SK-N-SH (cell line): ENCODE measurements around the gene IPO8. TPM values are rescaled to one million over a fixed set of nuclear protein-coding genes. Genes with fewer than 3 reads are reported as not detected.

Experiments used
- CTCF ChIA-PET: fragments of 300-600, 350-600 bp; formaldehyde crosslinking; extraction: SDS; loops from one replicate; lab custom pipeline; 2021; lab: Yijun Ruan, JAX
- POLR2A ChIA-PET: fragments of 350-600 bp; sonication (Branson Sonifier 250); formaldehyde crosslinking; extraction: SDS; loops from one replicate; lab custom pipeline; 2020; ENCODE audit warnings: antibody characterized with exemption, inconsistent platforms; lab: Yijun Ruan, JAX
- DNase-seq: peaks from one replicate; pipeline ENCODE4 v3.0.0; 2012
- H2AFZ ChIP-seq: fragments of 200-600 bp; sonication (generic); 2 replicates; pipeline ENCODE4 v1.8.1; 2016; ENCODE audit warnings: antibody characterized with exemption, mild to moderate bottlenecking, low read depth
- H3F3A ChIP-seq: fragments of 200-600 bp; sonication (generic); replicated peaks from 2 replicates; pipeline ENCODE3; 2016; ENCODE audit warnings: antibody characterized with exemption, mild to moderate bottlenecking; ENCODE audit not compliant: insufficient read depth
- H3K27ac ChIP-seq, 2 experiments: fragments of 200-500 bp in 1 of 2; fragments of 200-600 bp in 1 of 2; sonication (Bioruptor generic) in 1 of 2; sonication (generic), shearing (Covaris generic) in 1 of 2; 2 replicates each; pipeline versions ENCODE4 v1.5.1 to v1.6.1; 2014 to 2016; ENCODE audit warnings: low read depth in 2 of 2, inconsistent platforms in 1 of 2, low read length in 1 of 2, mild to moderate bottlenecking in 1 of 2, mixed read lengths in 1 of 2
- H3K27me3 ChIP-seq: fragments of 200-600 bp; sonication (generic), shearing (Covaris generic); 2 replicates; pipeline ENCODE4 v1.6.1; 2016; ENCODE audit warnings: mixed run types; ENCODE audit not compliant: insufficient read depth
- H3K36me3 ChIP-seq, 2 experiments: fragments of 200-500 bp in 1 of 2; fragments of 200-600 bp in 1 of 2; sonication (Bioruptor generic) in 1 of 2; sonication (generic) in 1 of 2; replicated peaks in 1 of 2; 2 replicates each; pipeline versions ENCODE3 to v1.5.1; 2014 to 2016; ENCODE audit warnings: low read length in 1 of 2, mild to moderate bottlenecking in 1 of 2; ENCODE audit not compliant: insufficient read depth in 2 of 2, control insufficient read depth in 1 of 2
- H3K4me1 ChIP-seq, 2 experiments: fragments of 200-500 bp in 1 of 2; fragments of 200-600 bp in 1 of 2; sonication (Bioruptor generic) in 1 of 2; sonication (generic), shearing (Covaris generic) in 1 of 2; 2 replicates each; pipeline versions ENCODE4 v1.5.1 to v1.6.1; 2014 to 2016; ENCODE audit warnings: low read depth in 1 of 2, low read length in 1 of 2, mixed run types in 1 of 2; ENCODE audit not compliant: insufficient read depth in 2 of 2, control insufficient read depth in 1 of 2
- H3K4me2 ChIP-seq: fragments of 200-600 bp; sonication (generic), shearing (Covaris generic); 2 replicates; pipeline ENCODE4 v1.6.1; 2017; ENCODE audit warnings: mixed run types
- H3K4me3 ChIP-seq, 2 experiments: fragments of 200-500 bp in 1 of 2; fragments of 200-600 bp in 1 of 2; sonication (Bioruptor generic) in 1 of 2; sonication (generic), shearing (Covaris generic) in 1 of 2; 2 replicates each; pipeline versions ENCODE4 v1.5.1 to v1.8.1; 2014 to 2016; ENCODE audit warnings: low read depth in 2 of 2, inconsistent platforms in 1 of 2, low read length in 1 of 2, mild to moderate bottlenecking in 1 of 2, mixed read lengths in 1 of 2, moderate library complexity in 1 of 2
- H3K79me2 ChIP-seq: fragments of 200-600 bp; sonication (generic); 2 replicates; pipeline ENCODE4 v1.8.1; 2017; ENCODE audit warnings: mild to moderate bottlenecking; ENCODE audit not compliant: insufficient read depth
- H3K9ac ChIP-seq: fragments of 200-600 bp; sonication (generic); 2 replicates; pipeline ENCODE4 v1.6.1; 2017; ENCODE audit warnings: mixed run types
- H3K9me2 ChIP-seq: fragments of 200-600 bp; sonication (generic); 2 replicates; pipeline ENCODE4 v1.6.1; 2017; ENCODE audit warnings: mixed run types
- H3K9me3 ChIP-seq: fragments of 200-600 bp; sonication (generic); 2 replicates; pipeline ENCODE4 v1.6.1; 2017; ENCODE audit warnings: mixed run types, mild to moderate bottlenecking, moderate library complexity
- H4K20me1 ChIP-seq: fragments of 200-600 bp; sonication (generic); 2 replicates; pipeline ENCODE4 v1.6.1; 2017; ENCODE audit warnings: mild to moderate bottlenecking, mixed run types; ENCODE audit not compliant: insufficient read depth
- ELF1 ChIP-seq: IDR thresholded peaks from 2 replicates; pipeline ENCODE4 v1.4.0; 2012
- FOSL2 ChIP-seq: IDR thresholded peaks from 2 replicates; pipeline ENCODE4 v1.4.0; 2012; ENCODE audit warnings: low read depth, mild to moderate bottlenecking, moderate library complexity, borderline replicate concordance
- FOXJ3 ChIP-seq: sonication (generic); formaldehyde crosslinking; IDR thresholded peaks from 2 replicates; pipeline ENCODE4 v1.5.1; 2020; ENCODE audit warnings: mild to moderate bottlenecking, missing genetic modification reagents
- FOXM1 ChIP-seq: IDR thresholded peaks from 2 replicates; pipeline ENCODE4 v1.4.0; 2012; ENCODE audit warnings: low read depth, mild to moderate bottlenecking
- GABPA ChIP-seq: IDR thresholded peaks from 2 replicates; pipeline ENCODE4 v1.4.0; 2012; ENCODE audit warnings: low read depth, mild to moderate bottlenecking
- GATA2 ChIP-seq: sonication (generic); formaldehyde crosslinking; IDR thresholded peaks from 2 replicates; pipeline ENCODE4 v1.5.0; 2020; ENCODE audit warnings: mild to moderate bottlenecking, missing genetic modification reagents
- JUND ChIP-seq: IDR thresholded peaks from 2 replicates; pipeline ENCODE4 v1.4.0; 2012
- MAX ChIP-seq: IDR thresholded peaks from 2 replicates; pipeline ENCODE4 v1.4.0; 2012; ENCODE audit warnings: low read depth
- MEF2A ChIP-seq: IDR thresholded peaks from 2 replicates; pipeline ENCODE4 v1.4.0; 2012; ENCODE audit warnings: low read depth, borderline replicate concordance
- MXI1 ChIP-seq: IDR thresholded peaks from 2 replicates; pipeline ENCODE4 v1.6.1; 2012; ENCODE audit warnings: mild to moderate bottlenecking, low read depth, low read length, improper control_type of control experiment
- NRF1 ChIP-seq: IDR thresholded peaks from 2 replicates; pipeline ENCODE4 v1.6.1; 2012; ENCODE audit warnings: low read depth, mild to moderate bottlenecking, low read length
- PBX3 ChIP-seq: IDR thresholded peaks from 2 replicates; pipeline ENCODE4; 2012
- POLR2AphosphoS5 ChIP-seq: IDR thresholded peaks from 2 replicates; pipeline ENCODE4 v1.6.1; 2012; ENCODE audit warnings: low read depth, low read length
- RCOR1 ChIP-seq: fragments of 150-350 bp; IDR thresholded peaks from 2 replicates; pipeline ENCODE4 v1.6.1; 2017; ENCODE audit warnings: antibody characterized with exemption, low read length
- REST ChIP-seq: IDR thresholded peaks from 2 replicates; pipeline ENCODE4 v1.6.1; 2012; ENCODE audit warnings: mild to moderate bottlenecking, low read depth, low read length, moderate library complexity
- RFX5 ChIP-seq: IDR thresholded peaks from 2 replicates; pipeline ENCODE4 v1.6.1; 2012; ENCODE audit warnings: mild to moderate bottlenecking, improper control_type of control experiment, low read length
- RXRA ChIP-seq: IDR thresholded peaks from 2 replicates; pipeline ENCODE4 v1.4.0; 2012; ENCODE audit warnings: low read depth, mild to moderate bottlenecking, borderline replicate concordance
- SMC3 ChIP-seq: IDR thresholded peaks from 2 replicates; pipeline ENCODE4 v1.6.1; 2012; ENCODE audit warnings: low read depth, low read length, improper control_type of control experiment
- TAF1 ChIP-seq: IDR thresholded peaks from 2 replicates; pipeline ENCODE4 v1.6.1; 2012; ENCODE audit warnings: low read depth, mild to moderate bottlenecking, low read length, moderate library complexity, borderline replicate concordance
- TCF12 ChIP-seq: IDR thresholded peaks from 2 replicates; pipeline ENCODE4 v1.4.0; 2012
- USF2 ChIP-seq: fragments of 150-350 bp; IDR thresholded peaks from 2 replicates; pipeline ENCODE4 v1.6.1; 2017; ENCODE audit warnings: antibody characterized with exemption, low read length, low read depth, borderline replicate concordance
- YY1 ChIP-seq: IDR thresholded peaks from 2 replicates; pipeline ENCODE4 v1.4.0; 2012; ENCODE audit warnings: low read depth, mild to moderate bottlenecking
- ZBTB33 ChIP-seq: IDR thresholded peaks from 2 replicates; pipeline ENCODE4 v1.4.0; 2012; ENCODE audit warnings: low read depth, borderline replicate concordance
- WGBS: methylation state at CpG from one replicate; pipeline ENCODE4 v1.1.6; 2017; ENCODE audit warnings: low lambda C conversion rate; 5-methylcytosine and 5-hydroxymethylcytosine counted together
- polyA plus RNA-seq, 3 experiments: library from polyadenylated mRNA; depleted of rRNA; stranded (reverse); fragments of >200 nt; gene quantifications; 2 replicates each; pipeline ENCODE4 v1.2.3, GENCODE V29; 2012

The IPO8 gene
- polyA plus RNA-seq, 1 of the 3 experiments (the other 2 are of a cell fraction) = 5.8 TPM

- Histone ChIP-seq H3K4me1 (no peaks in the 10 kb centered on the region), H3K79me2 (no peaks in the 10 kb centered on the region), H3K9me3 (no peaks in the 10 kb centered on the region), H3K9ac (no peak overlapping the region), H3K27ac (no peak overlapping the region), H3F3A (no peaks in the 10 kb centered on the region), H3K36me3 (no peaks in the 10 kb centered on the region), H2AFZ (no peak overlapping the region), H4K20me1 (no peaks in the 10 kb centered on the region), H3K9me2 (no peaks in the 10 kb centered on the region), H3K27me3 (no peaks in the 10 kb centered on the region), H3K4me3 (no peak overlapping the region), H3K4me2 (no peak overlapping the region)
- CTCF ChIA-PET = no interaction called here
- no peak for DNase-seq
- 83% methylated on average over 1 of the region's 1 CpG for WGBS
- POLR2A ChIA-PET = no interaction called here
- TF ChIP-seq FOSL2 = no peak
- TF ChIP-seq TCF12 = no peak
- TF ChIP-seq REST = no peak
- no peak for TF ChIP-seq PBX3
- no peak for TF ChIP-seq POLR2AphosphoS5
- no peak for TF ChIP-seq YY1
- no peak for TF ChIP-seq GATA2 (CRISPR knock-in tag)
- TF ChIP-seq GABPA = no peak
- TF ChIP-seq MAX = no peak
- no peak for TF ChIP-seq RFX5
Observed at GRCh38 chr12:30587782-30588181, 107.9 kb downstream of the IPO8 start.

GRCh38 chr12:30585877-30586276 is 109.8 kb downstream of the IPO8 start:
- H3K79me2 ChIP-seq = no peaks in the 10 kb centered on the region
- ChIA-PET POLR2A (no interaction called here), CTCF (no interaction called here)
- no peak overlapping the region for H2AFZ ChIP-seq
- no peaks in the 10 kb centered on the region for H3K27me3 ChIP-seq
- 31% methylated on average over 2 of the region's 2 CpGs for WGBS
- DNase-seq = no peak
- H3K9ac ChIP-seq = no peak overlapping the region
- no peaks in the 10 kb centered on the region for H3K9me2 ChIP-seq
- no peaks in the 10 kb centered on the region for H3K36me3 ChIP-seq
- H3K9me3 ChIP-seq = no peaks in the 10 kb centered on the region
- no peaks in the 10 kb centered on the region; a peak in 1 of 4 replicates for H3K4me1 ChIP-seq
- H4K20me1 ChIP-seq = no peaks in the 10 kb centered on the region
- no peak overlapping the region for H3K27ac ChIP-seq
- no peak overlapping the region for H3K4me2 ChIP-seq
- no peaks in the 10 kb centered on the region for H3F3A ChIP-seq
- no peak overlapping the region for H3K4me3 ChIP-seq
- no peak for TF ChIP-seq NRF1
- no peak for TF ChIP-seq GATA2 (CRISPR knock-in tag)
- TF ChIP-seq TAF1 = no peak
- TF ChIP-seq JUND = no peak
- TF ChIP-seq MEF2A = no peak
- TF ChIP-seq FOXJ3 (CRISPR knock-in tag) = no peak
- TF ChIP-seq FOXM1 = no peak
- TF ChIP-seq YY1 = no peak
- no peak for TF ChIP-seq USF2
- no peak for TF ChIP-seq RFX5
- TF ChIP-seq RCOR1 = no peak
- no peak for TF ChIP-seq SMC3
- no peak for TF ChIP-seq ELF1
- TF ChIP-seq GABPA = no peak
- TF ChIP-seq RXRA = no peak
- no peak for TF ChIP-seq ZBTB33
- no peak for TF ChIP-seq TCF12
- no peak for TF ChIP-seq MXI1
